ENCODE results near the gene MBOAT2.

The MBOAT2 gene

DNA sequence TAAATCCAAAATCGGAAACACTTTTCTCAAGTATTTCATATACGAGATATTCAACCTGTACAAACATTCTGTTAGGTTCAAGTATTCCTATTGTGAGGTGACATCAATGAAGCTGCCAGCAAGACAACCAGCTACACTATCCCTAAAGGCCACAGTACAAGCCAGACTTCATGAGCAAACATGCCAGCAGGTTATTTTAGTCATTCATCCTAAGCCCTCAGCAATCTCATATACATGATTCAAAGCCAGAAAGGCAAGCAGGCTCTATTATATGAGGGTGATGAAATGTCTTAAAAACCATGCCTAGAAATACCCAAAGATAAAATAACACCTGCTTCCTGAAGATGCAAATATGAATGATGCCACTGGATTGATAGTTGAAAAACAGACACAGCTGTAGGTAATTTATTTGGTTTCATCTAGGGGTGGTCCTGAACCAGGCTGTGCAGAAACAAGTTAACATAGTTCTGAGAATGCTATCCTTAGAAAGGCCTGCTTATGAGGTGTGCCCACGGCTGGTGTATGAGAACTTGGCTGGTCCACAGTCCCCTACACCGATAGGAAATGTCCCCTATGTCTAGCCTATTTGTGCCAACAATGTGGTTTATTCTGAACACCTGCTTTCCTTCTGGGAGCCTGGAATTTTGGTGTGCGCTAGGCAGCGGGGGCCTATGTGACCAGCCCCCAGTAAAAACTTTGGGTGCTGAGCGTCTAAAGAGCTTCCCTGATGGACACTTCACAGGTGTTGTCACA is 117.9 kb downstream of the MBOAT2 start:
- Histone ChIP-seq H3K4me3 (ENCODE audit: low read length) (no peak overlapping the region), H2BK5ac (ENCODE audit: low read length) (no peak overlapping the region), H3K18ac (ENCODE audit: low read length) (no peak overlapping the region), H3K9ac (ENCODE audit: low read length) (no peak overlapping the region), H3K79me2 (ENCODE audit: control insufficient read depth, insufficient read depth, low read length) (no peaks in the 10 kb centered on the region), H2BK120ac (ENCODE audit: low read depth, low read length) (no peak overlapping the region), H3K36me3 (ENCODE audit: control insufficient read depth, insufficient read depth, low read length) (peaks cover 2% of the 10 kb centered on the region), H3K4me2 (ENCODE audit: low read length) (no peak overlapping the region), H3K79me1 (ENCODE audit: low read length) (no peaks in the 10 kb centered on the region), H3K4me1 (ENCODE audit: control insufficient read depth, low read depth, low read length) (no peaks in the 10 kb centered on the region), H3K27me3 (ENCODE audit: insufficient read depth, low read length, poor library complexity) (no peaks in the 10 kb centered on the region), H3K23ac (ENCODE audit: low read length) (no peak overlapping the region), H3K4ac (ENCODE audit: low read depth, low read length) (no peak overlapping the region), H4K8ac (ENCODE audit: low read depth, low read length) (no peak overlapping the region), H2AK5ac (ENCODE audit: low read length) (no peak overlapping the region), H4K5ac (ENCODE audit: low read length) (no peak overlapping the region), H2BK15ac (replicated peaks; ENCODE audit: low read depth) (no peak overlapping the region), H3K27ac (ENCODE audit: low read depth, low read length) (no peak overlapping the region), H3K56ac (ENCODE audit: low read length) (no peak overlapping the region)
- DNase-seq = no peak
- no CpG with 5 or more reads among the region's 7 CpGs for WGBS (ENCODE audit: extremely low coverage, insufficient coverage, low lambda C conversion rate)

DNA sequence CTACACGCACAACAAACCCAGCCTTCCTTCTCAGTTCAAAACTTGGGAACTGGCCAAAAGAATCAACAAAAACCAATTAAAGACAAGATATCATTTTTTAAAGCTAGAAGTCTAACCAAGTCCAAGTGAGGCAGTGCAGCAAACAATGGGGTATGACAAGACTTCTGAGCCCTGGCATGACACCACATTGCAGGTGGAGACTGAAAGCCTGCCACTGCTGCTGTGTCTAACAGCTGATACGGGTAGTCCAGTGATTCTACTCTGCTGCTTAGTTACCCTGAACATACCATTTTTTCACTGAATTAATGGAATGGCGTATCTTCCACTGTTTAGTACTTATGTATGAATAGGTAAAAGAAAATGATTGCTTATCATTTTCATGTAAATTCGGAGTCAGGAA is 118.7 kb downstream of the MBOAT2 start:
- H3K79me1 ChIP-seq (ENCODE audit: low read length) = no peaks in the 10 kb centered on the region
- H3K79me2 ChIP-seq (ENCODE audit: control insufficient read depth, insufficient read depth, low read length) = no peaks in the 10 kb centered on the region
- H2BK120ac ChIP-seq (ENCODE audit: low read depth, low read length) = no peak overlapping the region
- H3K27ac ChIP-seq (ENCODE audit: low read depth, low read length) = no peak overlapping the region
- H3K9ac ChIP-seq (ENCODE audit: low read length) = no peak overlapping the region
- no peak overlapping the region for H3K4ac ChIP-seq (ENCODE audit: low read depth, low read length)
- H3K4me2 ChIP-seq (ENCODE audit: low read length) = no peak overlapping the region
- H3K18ac ChIP-seq (ENCODE audit: low read length) = no peak overlapping the region
- H2AK5ac ChIP-seq (ENCODE audit: low read length) = no peak overlapping the region
- no peak overlapping the region for H3K23ac ChIP-seq (ENCODE audit: low read length)
- H3K27me3 ChIP-seq (ENCODE audit: insufficient read depth, low read length, poor library complexity) = no peaks in the 10 kb centered on the region
- no peaks in the 10 kb centered on the region for H3K4me1 ChIP-seq (ENCODE audit: control insufficient read depth, low read depth, low read length)
- H4K8ac ChIP-seq (ENCODE audit: low read depth, low read length) = no peak overlapping the region
- no CpG with 5 or more reads among the region's 4 CpGs for WGBS (ENCODE audit: extremely low coverage, insufficient coverage, low lambda C conversion rate)
- H3K56ac ChIP-seq (ENCODE audit: low read length) = no peak overlapping the region
- DNase-seq = no peak
- no peak overlapping the region for H2BK15ac ChIP-seq (replicated peaks; ENCODE audit: low read depth)
- no peak overlapping the region for H2BK5ac ChIP-seq (ENCODE audit: low read length)
- peaks cover 2% of the 10 kb centered on the region for H3K36me3 ChIP-seq (ENCODE audit: control insufficient read depth, insufficient read depth, low read length)
- H4K5ac ChIP-seq (ENCODE audit: low read length) = no peak overlapping the region
- no peak overlapping the region for H3K4me3 ChIP-seq (ENCODE audit: low read length)

DNA sequence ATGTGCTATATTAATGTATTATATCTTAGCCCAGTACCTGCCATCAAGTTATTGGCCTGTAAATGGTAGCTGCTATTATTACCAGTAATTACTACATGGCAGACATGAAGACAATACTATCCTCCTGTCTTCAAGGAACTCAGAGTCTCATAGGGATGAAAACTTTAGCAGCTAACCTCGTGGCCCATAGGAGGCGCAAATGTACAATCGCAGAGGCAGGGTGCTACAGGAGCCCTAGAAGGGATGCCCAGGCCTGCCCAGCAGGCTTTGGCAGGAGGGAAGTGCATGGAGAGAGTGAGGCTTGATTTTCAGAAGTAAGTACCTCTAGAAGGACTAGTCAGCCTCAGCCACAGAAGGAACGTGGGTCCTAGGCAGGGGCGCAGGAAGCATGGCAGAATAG is 121.4 kb downstream of the MBOAT2 start:
- WGBS (ENCODE audit: extremely low coverage, insufficient coverage, low lambda C conversion rate) = no CpG with 5 or more reads among the region's 5 CpGs
- Histone ChIP-seq H3K36me3 (ENCODE audit: control insufficient read depth, insufficient read depth, low read length) (peaks cover 2% of the 10 kb centered on the region), H2BK15ac (replicated peaks; ENCODE audit: low read depth) (no peak overlapping the region), H4K5ac (ENCODE audit: low read length) (no peak overlapping the region), H3K56ac (ENCODE audit: low read length) (no peak overlapping the region), H3K79me1 (ENCODE audit: low read length) (no peaks in the 10 kb centered on the region), H3K23ac (ENCODE audit: low read length) (no peak overlapping the region), H4K8ac (ENCODE audit: low read depth, low read length) (no peak overlapping the region), H3K4me3 (ENCODE audit: low read length) (no peak overlapping the region), H2AK5ac (ENCODE audit: low read length) (no peak overlapping the region), H3K4me1 (ENCODE audit: control insufficient read depth, low read depth, low read length) (no peaks in the 10 kb centered on the region), H3K4me2 (ENCODE audit: low read length) (no peak overlapping the region), H3K27ac (ENCODE audit: low read depth, low read length) (no peak overlapping the region), H3K9ac (ENCODE audit: low read length) (no peak overlapping the region), H3K4ac (ENCODE audit: low read depth, low read length) (no peak overlapping the region), H2BK5ac (ENCODE audit: low read length) (no peak overlapping the region), H2BK120ac (ENCODE audit: low read depth, low read length) (no peak overlapping the region), H3K27me3 (ENCODE audit: insufficient read depth, low read length, poor library complexity) (no peaks in the 10 kb centered on the region), H3K79me2 (ENCODE audit: control insufficient read depth, insufficient read depth, low read length) (no peaks in the 10 kb centered on the region), H3K18ac (ENCODE audit: low read length) (no peak overlapping the region)
- peak; percentile 87 for DNase-seq

DNA sequence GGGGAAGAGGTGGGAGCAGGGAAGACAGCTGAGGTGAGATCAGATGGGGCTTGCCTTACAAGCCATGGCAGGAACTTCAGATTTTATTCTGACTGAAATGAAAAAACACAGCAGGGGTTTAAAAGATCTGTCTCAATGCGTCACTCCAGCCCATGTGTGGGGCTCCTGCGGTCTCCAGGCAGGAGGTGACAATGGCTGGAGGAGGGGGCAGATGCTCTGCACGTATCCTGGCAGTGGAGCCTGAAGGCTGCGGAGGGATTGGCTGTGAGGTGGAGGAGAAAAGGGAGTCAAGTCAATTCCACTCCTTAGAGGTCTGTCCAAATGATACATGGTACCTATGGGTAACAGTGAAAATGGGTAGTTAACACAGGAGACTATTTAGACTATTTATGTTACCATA is 125.6 kb downstream of the MBOAT2 start:
- H3K4ac ChIP-seq (ENCODE audit: low read depth, low read length) = no peak overlapping the region
- H3K18ac ChIP-seq (ENCODE audit: low read length) = no peak overlapping the region
- peak; percentile 44 for DNase-seq
- H3K79me2 ChIP-seq (ENCODE audit: control insufficient read depth, insufficient read depth, low read length) = no peaks in the 10 kb centered on the region
- H2BK5ac ChIP-seq (ENCODE audit: low read length) = no peak overlapping the region
- H3K27ac ChIP-seq (ENCODE audit: low read depth, low read length) = no peak overlapping the region
- no peak overlapping the region for H3K23ac ChIP-seq (ENCODE audit: low read length)
- H3K27me3 ChIP-seq (ENCODE audit: insufficient read depth, low read length, poor library complexity) = no peaks in the 10 kb centered on the region
- WGBS (ENCODE audit: extremely low coverage, insufficient coverage, low lambda C conversion rate) = no CpG with 5 or more reads among the region's 4 CpGs
- no peak overlapping the region for H3K4me3 ChIP-seq (ENCODE audit: low read length)
- H3K56ac ChIP-seq (ENCODE audit: low read length) = no peak overlapping the region
- H3K4me1 ChIP-seq (ENCODE audit: control insufficient read depth, low read depth, low read length) = no peaks in the 10 kb centered on the region
- no peak overlapping the region for H3K9ac ChIP-seq (ENCODE audit: low read length)
- H2BK120ac ChIP-seq (ENCODE audit: low read depth, low read length) = no peak overlapping the region
- H4K8ac ChIP-seq (ENCODE audit: low read depth, low read length) = no peak overlapping the region
- no peak overlapping the region for H4K5ac ChIP-seq (ENCODE audit: low read length)
- peaks cover 4% of the 10 kb centered on the region for H3K36me3 ChIP-seq (ENCODE audit: control insufficient read depth, insufficient read depth, low read length)
- no peak overlapping the region for H2AK5ac ChIP-seq (ENCODE audit: low read length)
- no peak overlapping the region for H2BK15ac ChIP-seq (replicated peaks; ENCODE audit: low read depth)
- no peak overlapping the region for H3K4me2 ChIP-seq (ENCODE audit: low read length)
- H3K79me1 ChIP-seq (ENCODE audit: low read length) = no peaks in the 10 kb centered on the region

DNA sequence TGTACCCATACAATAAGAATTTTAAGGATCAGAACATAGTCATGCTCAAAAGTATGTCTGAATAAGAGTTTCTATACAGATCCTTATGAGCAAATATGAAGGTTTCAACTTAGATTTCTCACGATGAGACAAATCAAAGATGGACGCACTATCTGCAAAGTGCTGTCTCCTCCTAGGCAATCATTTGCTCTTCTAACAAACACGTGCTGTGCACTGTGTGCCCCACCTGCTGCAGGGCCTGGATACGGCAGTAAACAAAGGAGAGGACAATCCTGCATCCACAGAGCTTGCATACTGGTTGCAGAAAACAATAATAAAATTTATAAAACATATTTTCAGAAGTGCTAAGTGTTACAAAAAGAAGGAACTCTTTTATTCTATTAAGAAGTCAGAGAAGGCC is 126.2 kb downstream of the MBOAT2 start:
- no peak overlapping the region for H4K5ac ChIP-seq (ENCODE audit: low read length)
- H2BK120ac ChIP-seq (ENCODE audit: low read depth, low read length) = no peak overlapping the region
- no peak overlapping the region for H3K4me3 ChIP-seq (ENCODE audit: low read length)
- no peak overlapping the region for H2BK15ac ChIP-seq (replicated peaks; ENCODE audit: low read depth)
- no CpG with 5 or more reads among the region's 4 CpGs for WGBS (ENCODE audit: extremely low coverage, insufficient coverage, low lambda C conversion rate)
- H3K27me3 ChIP-seq (ENCODE audit: insufficient read depth, low read length, poor library complexity) = no peaks in the 10 kb centered on the region
- no peak overlapping the region for H3K4ac ChIP-seq (ENCODE audit: low read depth, low read length)
- H3K18ac ChIP-seq (ENCODE audit: low read length) = no peak overlapping the region
- H3K23ac ChIP-seq (ENCODE audit: low read length) = no peak overlapping the region
- no peak overlapping the region for H3K56ac ChIP-seq (ENCODE audit: low read length)
- H3K27ac ChIP-seq (ENCODE audit: low read depth, low read length) = no peak overlapping the region
- H3K4me1 ChIP-seq (ENCODE audit: control insufficient read depth, low read depth, low read length) = no peaks in the 10 kb centered on the region
- H2AK5ac ChIP-seq (ENCODE audit: low read length) = no peak overlapping the region
- H4K8ac ChIP-seq (ENCODE audit: low read depth, low read length) = no peak overlapping the region
- no peaks in the 10 kb centered on the region for H3K79me2 ChIP-seq (ENCODE audit: control insufficient read depth, insufficient read depth, low read length)
- no peak overlapping the region for H3K4me2 ChIP-seq (ENCODE audit: low read length)
- H3K79me1 ChIP-seq (ENCODE audit: low read length) = no peaks in the 10 kb centered on the region
- peaks cover 4% of the 10 kb centered on the region for H3K36me3 ChIP-seq (ENCODE audit: control insufficient read depth, insufficient read depth, low read length)
- no peak overlapping the region for H2BK5ac ChIP-seq (ENCODE audit: low read length)
- H3K9ac ChIP-seq (ENCODE audit: low read length) = no peak overlapping the region
- no peak for DNase-seq

DNA sequence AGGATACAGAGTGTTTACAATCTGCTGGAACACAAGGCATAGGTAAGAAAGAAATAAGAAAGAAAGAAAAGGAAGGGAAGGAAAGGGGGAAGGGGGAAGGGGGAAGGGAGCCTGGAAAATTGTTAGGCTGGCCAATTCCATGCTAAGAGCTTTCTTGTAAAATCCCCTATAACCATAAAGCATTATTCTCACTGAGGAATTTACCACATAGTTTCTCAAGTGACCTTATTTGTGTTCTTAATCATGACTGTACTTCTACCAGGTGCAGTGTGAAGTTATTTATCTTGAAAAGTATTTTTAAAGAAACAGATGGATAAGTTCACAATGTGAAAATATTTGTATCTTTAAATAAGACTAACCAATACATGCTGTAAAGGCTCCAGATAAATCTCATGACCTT is 126.9 kb downstream of the MBOAT2 start:
- H3K4me2 ChIP-seq (ENCODE audit: low read length) = no peak overlapping the region
- DNase-seq = no peak
- no peaks in the 10 kb centered on the region for H3K27me3 ChIP-seq (ENCODE audit: insufficient read depth, low read length, poor library complexity)

More for the DNA sequence above, 126.9 kb downstream of the MBOAT2 start:
- Histone ChIP-seq H3K4me3 (ENCODE audit: low read length) (no peak overlapping the region), H2BK5ac (ENCODE audit: low read length) (no peak overlapping the region), H3K4ac (ENCODE audit: low read depth, low read length) (no peak overlapping the region), H4K8ac (ENCODE audit: low read depth, low read length) (no peak overlapping the region), H3K79me2 (ENCODE audit: control insufficient read depth, insufficient read depth, low read length) (no peaks in the 10 kb centered on the region), H3K36me3 (ENCODE audit: control insufficient read depth, insufficient read depth, low read length) (peaks cover 4% of the 10 kb centered on the region), H2AK5ac (ENCODE audit: low read length) (no peak overlapping the region), H3K23ac (ENCODE audit: low read length) (no peak overlapping the region), H3K4me1 (ENCODE audit: control insufficient read depth, low read depth, low read length) (no peaks in the 10 kb centered on the region), H3K27ac (ENCODE audit: low read depth, low read length) (no peak overlapping the region), H3K9ac (ENCODE audit: low read length) (no peak overlapping the region), H3K79me1 (ENCODE audit: low read length) (no peaks in the 10 kb centered on the region), H2BK15ac (replicated peaks; ENCODE audit: low read depth) (no peak overlapping the region), H3K18ac (ENCODE audit: low read length) (no peak overlapping the region), H2BK120ac (ENCODE audit: low read depth, low read length) (no peak overlapping the region), H3K56ac (ENCODE audit: low read length) (no peak overlapping the region), H4K5ac (ENCODE audit: low read length) (no peak overlapping the region)

All from mesendoderm (in vitro differentiated cells).